ENCODE results near the gene PTPRA.

Gene PTPRA

DNA sequence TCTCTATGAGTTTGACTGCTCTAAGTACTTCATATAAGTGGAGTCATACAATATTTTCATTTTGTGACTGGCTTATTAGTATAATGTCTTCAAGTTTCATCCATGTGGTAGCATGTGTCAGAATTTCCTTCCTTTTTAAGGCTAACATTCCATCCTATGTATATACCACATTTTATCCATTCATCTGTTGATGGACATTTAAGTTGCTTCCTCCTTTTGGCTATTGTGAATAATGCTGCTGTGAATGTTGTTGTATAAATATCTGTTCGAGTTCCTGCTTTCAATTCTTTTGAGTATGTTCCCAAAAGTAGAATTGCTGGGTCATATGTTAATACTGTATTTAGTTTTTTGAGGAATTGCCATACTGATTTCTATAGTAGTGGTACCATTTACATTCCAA, 79.5 kb downstream of the PTPRA start:
- H3K36me3 ChIP-seq (ENCODE audit: insufficient read depth, low read length), result no peaks in the 10 kb centered on the region
- H3K9me3 ChIP-seq (ENCODE audit: control insufficient read depth, insufficient read depth, low read length), result no peaks in the 10 kb centered on the region; the same call in 1 of the 2 replicates
- H3K9ac ChIP-seq (ENCODE audit: low read depth, low read length), result no peak overlapping the region
- H3K4me1 ChIP-seq (ENCODE audit: insufficient read depth, low read length), result no peaks in the 10 kb centered on the region

- Histone ChIP-seq H3K4me1 (ENCODE audit: insufficient read depth, low read length) (no peaks in the 10 kb centered on the region), H3K9me3 (ENCODE audit: control insufficient read depth, insufficient read depth, low read length) (no peaks in the 10 kb centered on the region; the same call in 1 of the 2 replicates), H3K9ac (ENCODE audit: low read depth, low read length) (no peak overlapping the region), H3K36me3 (ENCODE audit: insufficient read depth, low read length) (peaks cover 2% of the 10 kb centered on the region; the same call in 1 of the 2 replicates)
These were observed 82.1 kb downstream of the PTPRA start for GRCh38 chr20:2955257-2955970.

- Histone ChIP-seq H3K9ac (ENCODE audit: low read depth, low read length) (no peak overlapping the region), H3K4me1 (ENCODE audit: insufficient read depth, low read length) (no peaks in the 10 kb centered on the region), H3K9me3 (ENCODE audit: control insufficient read depth, insufficient read depth, low read length) (no peaks in the 10 kb centered on the region; the same call in 1 of the 2 replicates), H3K36me3 (ENCODE audit: insufficient read depth, low read length) (peaks cover 2% of the 10 kb centered on the region; the same call in 1 of the 2 replicates)
These were observed 83.2 kb downstream of the PTPRA start for GRCh38 chr20:2956480-2956879.

DNA sequence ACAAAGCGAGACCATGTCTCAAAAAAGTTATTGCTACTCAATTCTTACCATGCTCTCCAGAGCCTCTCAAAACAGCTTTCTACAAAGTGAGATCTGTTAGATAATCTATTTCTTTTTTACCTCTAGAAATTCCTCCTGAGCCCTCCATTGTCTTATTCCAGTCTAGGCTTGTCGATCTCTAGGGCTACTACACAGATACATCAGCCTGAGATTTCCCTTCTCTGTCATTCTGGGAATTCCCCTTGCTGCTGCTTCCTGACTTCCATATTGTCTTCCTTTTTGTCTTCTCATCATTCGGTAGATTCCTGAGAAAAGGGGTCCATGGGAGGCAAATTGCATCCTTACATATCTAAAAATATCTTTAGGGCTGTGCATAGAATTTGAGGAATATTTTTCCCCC, 94.6 kb downstream of the PTPRA start:
- Histone ChIP-seq H3K36me3 (ENCODE audit: insufficient read depth, low read length) (no peaks in the 10 kb centered on the region; the same call in 1 of the 2 replicates), H3K4me1 (ENCODE audit: insufficient read depth, low read length) (no peaks in the 10 kb centered on the region), H3K9ac (ENCODE audit: low read depth, low read length) (no peak overlapping the region), H3K9me3 (ENCODE audit: control insufficient read depth, insufficient read depth, low read length) (no peaks in the 10 kb centered on the region)

DNA sequence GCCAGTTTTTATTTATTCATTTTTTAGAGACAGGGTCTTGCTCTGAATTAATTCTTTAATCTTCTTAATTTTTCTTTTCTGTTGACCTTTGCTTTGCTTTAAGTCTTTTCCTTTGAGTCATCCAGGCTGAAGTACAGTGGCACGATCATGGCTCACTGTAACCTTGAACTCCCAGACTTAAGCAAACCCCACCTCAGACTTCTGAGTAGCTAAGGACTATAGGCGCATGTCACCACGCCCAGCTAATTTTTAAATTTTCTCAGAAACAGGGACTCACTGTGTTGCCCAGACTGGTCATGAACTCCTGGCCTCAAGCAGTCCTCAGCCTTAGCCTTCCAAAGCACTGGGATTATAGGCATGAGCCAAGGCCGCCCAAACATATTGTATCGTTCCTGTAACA, 98.8 kb downstream of the PTPRA start:
- no peak overlapping the region for H3K9ac ChIP-seq (ENCODE audit: low read depth, low read length)
- H3K36me3 ChIP-seq (ENCODE audit: insufficient read depth, low read length), result no peaks in the 10 kb centered on the region; the same call in 1 of the 2 replicates
- no peaks in the 10 kb centered on the region; the same call in 1 of the 2 replicates for H3K4me1 ChIP-seq (ENCODE audit: insufficient read depth, low read length)
- H3K9me3 ChIP-seq (ENCODE audit: control insufficient read depth, insufficient read depth, low read length), result no peaks in the 10 kb centered on the region

DNA sequence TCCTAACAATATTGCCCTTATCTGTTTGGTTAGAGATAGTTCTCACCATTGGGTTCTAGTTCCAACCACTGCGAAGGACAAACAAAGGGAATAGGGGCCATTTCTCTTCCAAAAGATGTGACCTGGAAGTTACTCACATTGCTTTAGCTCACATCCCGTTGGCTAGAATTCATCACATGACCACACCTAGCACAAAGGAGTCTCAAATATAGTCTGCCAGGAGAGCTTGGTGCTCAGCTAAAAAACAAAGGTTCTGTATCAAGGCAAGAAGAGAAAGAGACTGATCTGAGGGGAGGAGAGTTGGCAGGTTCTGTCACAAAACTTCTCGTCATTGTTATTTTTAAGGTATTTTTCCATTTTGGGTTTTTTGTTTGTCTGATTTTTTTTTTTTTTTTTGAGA, 100.3 kb downstream of the PTPRA start:
- H3K9ac ChIP-seq (ENCODE audit: low read depth, low read length), result no peak overlapping the region
- no peaks in the 10 kb centered on the region for H3K36me3 ChIP-seq (ENCODE audit: insufficient read depth, low read length)
- H3K4me1 ChIP-seq (ENCODE audit: insufficient read depth, low read length), result peaks cover 3% of the 10 kb centered on the region; the same call in 1 of the 2 replicates
- no peaks in the 10 kb centered on the region for H3K9me3 ChIP-seq (ENCODE audit: control insufficient read depth, insufficient read depth, low read length)

GRCh38 chr20:2978519-2978918, 105.2 kb downstream of the PTPRA start:
- no peak overlapping the region for H3K9ac ChIP-seq (ENCODE audit: low read depth, low read length)
- no peaks in the 10 kb centered on the region; the same call in 1 of the 2 replicates for H3K36me3 ChIP-seq (ENCODE audit: insufficient read depth, low read length)
- no peaks in the 10 kb centered on the region for H3K9me3 ChIP-seq (ENCODE audit: control insufficient read depth, insufficient read depth, low read length)
- H3K4me1 ChIP-seq (ENCODE audit: insufficient read depth, low read length), result peaks cover 3% of the 10 kb centered on the region; the same call in 1 of the 2 replicates

GRCh38 chr20:2981646-2982045, 108.4 kb downstream of the PTPRA start:
- peaks cover 3% of the 10 kb centered on the region; the same call in 1 of the 2 replicates for H3K4me1 ChIP-seq (ENCODE audit: insufficient read depth, low read length)
- H3K9ac ChIP-seq (ENCODE audit: low read depth, low read length), result no peak overlapping the region
- H3K36me3 ChIP-seq (ENCODE audit: insufficient read depth, low read length), result peaks cover 3% of the 10 kb centered on the region
- H3K9me3 ChIP-seq (ENCODE audit: control insufficient read depth, insufficient read depth, low read length), result no peaks in the 10 kb centered on the region

DNA sequence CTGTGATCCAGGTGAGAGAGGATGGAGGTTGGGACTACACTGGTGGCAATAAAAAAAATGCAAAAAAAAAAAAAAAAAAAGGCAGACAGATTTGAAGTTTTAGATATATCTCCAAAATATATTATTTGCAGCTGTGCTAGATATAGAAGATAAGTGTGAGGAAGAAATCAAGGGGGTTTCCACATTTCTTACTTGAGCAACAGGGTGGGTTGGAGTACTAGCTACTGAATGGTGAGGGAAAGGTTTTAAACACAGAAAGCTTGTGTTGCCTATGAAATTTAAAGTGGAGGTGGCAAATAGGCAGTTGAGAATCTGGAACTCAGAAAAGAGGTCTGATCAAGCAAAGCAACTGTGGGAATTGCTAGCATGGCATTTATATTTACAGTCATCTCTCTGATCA, 110.2 kb downstream of the PTPRA start:
- no peaks in the 10 kb centered on the region for H3K9me3 ChIP-seq (ENCODE audit: control insufficient read depth, insufficient read depth, low read length)
- no peak overlapping the region for H3K9ac ChIP-seq (ENCODE audit: low read depth, low read length)
- no peaks in the 10 kb centered on the region for H3K4me1 ChIP-seq (ENCODE audit: insufficient read depth, low read length)
- H3K36me3 ChIP-seq (ENCODE audit: insufficient read depth, low read length), result peaks cover 7% of the 10 kb centered on the region

- Histone ChIP-seq H3K9ac (ENCODE audit: low read depth, low read length) (no peak overlapping the region), H3K4me1 (ENCODE audit: insufficient read depth, low read length) (no peaks in the 10 kb centered on the region), H3K9me3 (ENCODE audit: control insufficient read depth, insufficient read depth, low read length) (no peaks in the 10 kb centered on the region), H3K36me3 (ENCODE audit: insufficient read depth, low read length) (peaks cover 8% of the 10 kb centered on the region)
These were observed 110.8 kb downstream of the PTPRA start for GRCh38 chr20:2984028-2984501.

DNA sequence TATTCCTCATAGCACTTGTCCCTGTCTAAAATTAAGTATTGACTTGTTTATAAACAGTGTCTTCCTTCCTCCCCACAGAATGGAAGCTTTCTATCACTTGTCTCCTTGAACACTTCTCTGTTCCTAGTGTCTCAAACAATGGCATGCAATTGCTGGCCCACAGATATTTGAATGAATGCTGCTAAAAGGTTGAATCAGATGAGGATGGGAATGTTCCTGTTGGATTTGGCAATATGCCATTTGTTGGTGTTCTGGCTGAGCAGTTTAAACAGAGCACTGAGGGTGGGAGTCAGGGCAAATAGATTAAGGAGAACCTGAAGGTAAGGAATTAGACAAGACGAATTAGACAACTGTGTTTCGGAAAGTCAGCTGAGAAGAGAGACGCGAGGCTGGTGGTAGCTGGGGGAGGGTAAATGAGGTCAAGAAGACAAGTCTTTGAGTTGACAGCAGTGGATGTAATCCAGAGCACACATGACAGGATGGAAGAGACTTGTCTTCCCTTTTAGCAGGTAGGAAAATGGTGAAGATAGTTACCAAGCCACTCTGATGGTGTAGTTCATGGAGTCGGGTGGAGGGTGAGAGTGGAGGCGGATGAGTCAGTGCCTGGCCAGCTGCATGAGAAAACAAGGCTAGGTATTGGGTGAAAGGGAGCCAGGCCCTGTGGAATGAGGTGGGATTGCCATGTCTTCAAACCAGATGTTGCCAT, 111.8 kb downstream of the PTPRA start:
- no peaks in the 10 kb centered on the region for H3K4me1 ChIP-seq (ENCODE audit: insufficient read depth, low read length)
- peaks cover 8% of the 10 kb centered on the region for H3K36me3 ChIP-seq (ENCODE audit: insufficient read depth, low read length)
- H3K9me3 ChIP-seq (ENCODE audit: control insufficient read depth, insufficient read depth, low read length), result no peaks in the 10 kb centered on the region
- no peak overlapping the region for H3K9ac ChIP-seq (ENCODE audit: low read depth, low read length)

DNA sequence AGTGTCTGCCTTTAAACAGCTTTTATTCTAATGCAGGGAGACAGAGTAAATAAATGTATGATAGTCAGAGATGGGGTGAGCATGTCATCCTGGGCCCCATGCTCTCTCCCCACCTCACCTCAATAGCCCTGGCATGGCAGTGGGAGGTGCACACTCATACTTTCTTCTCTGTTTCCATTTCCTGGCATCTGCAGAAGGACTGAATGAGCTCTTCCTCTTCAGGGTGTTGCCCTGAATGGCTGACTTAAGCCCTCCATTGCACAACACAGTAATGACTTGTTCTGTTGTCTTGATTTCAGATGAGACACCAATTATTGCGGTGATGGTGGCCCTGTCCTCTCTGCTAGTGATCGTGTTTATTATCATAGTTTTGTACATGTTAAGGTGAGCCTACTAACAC, 113.2 kb downstream of the PTPRA start:
- Histone ChIP-seq H3K9me3 (ENCODE audit: control insufficient read depth, insufficient read depth, low read length) (no peaks in the 10 kb centered on the region), H3K4me1 (ENCODE audit: insufficient read depth, low read length) (no peaks in the 10 kb centered on the region), H3K36me3 (ENCODE audit: insufficient read depth, low read length) (peaks cover 8% of the 10 kb centered on the region), H3K9ac (ENCODE audit: low read depth, low read length) (no peak overlapping the region)

- Histone ChIP-seq H3K36me3 (ENCODE audit: insufficient read depth, low read length) (peaks cover 10% of the 10 kb centered on the region), H3K4me1 (ENCODE audit: insufficient read depth, low read length) (no peaks in the 10 kb centered on the region), H3K9me3 (ENCODE audit: control insufficient read depth, insufficient read depth, low read length) (no peaks in the 10 kb centered on the region), H3K9ac (ENCODE audit: low read depth, low read length) (no peak overlapping the region)
These were observed 114.6 kb downstream of the PTPRA start for GRCh38 chr20:2987861-2988260.

GRCh38 chr20:2991532-2991931, 118.3 kb downstream of the PTPRA start:
- peaks cover 8% of the 10 kb centered on the region; the same call in 1 of the 2 replicates for H3K36me3 ChIP-seq (ENCODE audit: insufficient read depth, low read length)

DNA sequence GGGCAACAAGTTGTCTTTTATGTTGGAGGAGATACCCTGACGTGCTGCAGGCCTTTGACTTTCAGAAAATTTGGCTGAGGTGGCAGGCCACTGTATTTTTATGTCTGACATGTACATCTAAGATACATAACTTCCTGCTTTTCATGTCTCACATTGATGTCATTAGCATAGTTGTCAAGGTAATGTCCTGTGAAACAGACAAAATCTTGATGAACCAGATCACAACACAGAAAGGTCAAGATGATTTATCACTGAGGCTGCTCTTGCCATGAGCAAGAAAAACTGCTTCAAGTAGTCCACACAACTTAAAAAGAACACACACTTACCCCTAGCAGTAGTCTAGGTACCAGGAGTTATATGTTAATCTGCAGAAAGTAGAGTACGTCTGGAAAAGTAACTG, 120.0 kb downstream of the PTPRA start:
- Histone ChIP-seq H3K9ac (ENCODE audit: low read depth, low read length) (no peak overlapping the region), H3K36me3 (ENCODE audit: insufficient read depth, low read length) (peaks cover 6% of the 10 kb centered on the region; the same call in 1 of the 2 replicates), H3K4me1 (ENCODE audit: insufficient read depth, low read length) (no peaks in the 10 kb centered on the region), H3K9me3 (ENCODE audit: control insufficient read depth, insufficient read depth, low read length) (no peaks in the 10 kb centered on the region)

More at GRCh38 chr20:2991532-2991931, 118.3 kb downstream of the PTPRA start:
- Histone ChIP-seq H3K9me3 (ENCODE audit: control insufficient read depth, insufficient read depth, low read length) (no peaks in the 10 kb centered on the region), H3K9ac (ENCODE audit: low read depth, low read length) (no peak overlapping the region), H3K4me1 (ENCODE audit: insufficient read depth, low read length) (no peaks in the 10 kb centered on the region)
